ENCODE data around the gene MFAP2. TPM values are rescaled to one million over a fixed set of nuclear protein-coding genes. Genes with fewer than 3 reads are reported as not detected.
"Not testable (repeated sequence)": the region's sequence is repeated elsewhere in the genome, so short reads cannot be mapped to it uniquely, and the experiment has no call there.

The MFAP2 gene
- total and polyA plus RNA-seq, 7 donors: 3.6 to 26.6 (median 9.9) TPM; not detected in 1

- H3K36me3 ChIP-seq: peaks cover 0 to 58% (median 18%) of the 10 kb centered on the region in 4 donors
- H3K4me1 ChIP-seq; H3K4me3 ChIP-seq; H3K9me3 ChIP-seq; intact Hi-C loops (cut with DNase I); H3K27ac ChIP-seq; DNase-seq; H3K27me3 ChIP-seq: not testable (repeated sequence)
- 89 to 91% methylated on average over 18 of the region's 18 CpGs for WGBS, 2 donors
Observed at GRCh38 chr1:16931206-16931934, 49.0 kb downstream of the MFAP2 start.

- 85 to 87% methylated on average over 24 of the region's 24 CpGs for WGBS, 2 donors
- H3K27me3 ChIP-seq; intact Hi-C loops (cut with DNase I); DNase-seq; H3K9me3 ChIP-seq; H3K27ac ChIP-seq; H3K4me1 ChIP-seq; H3K4me3 ChIP-seq: not testable (repeated sequence)
- H3K36me3 ChIP-seq: peaks cover 0 to 44% (median 13%) of the 10 kb centered on the region in 4 donors
Observed at GRCh38 chr1:16929146-16930041, 51.0 kb downstream of the MFAP2 start.

GRCh38 chr1:16927711-16928485 lies 52.5 kb downstream of the MFAP2 start:
- Histone ChIP-seq H3K9me3 (no peaks in the 10 kb centered on the region), H3K36me3 (peaks cover 0 to 30% (median 9%) of the 10 kb centered on the region in 4 donors), H3K27ac (no peak overlapping the region), H3K4me3 (no peak overlapping the region), H3K27me3 (peaks cover 0 to 4% (median 0%) of the 10 kb centered on the region in 3 donors), H3K4me1 (no peaks in the 10 kb centered on the region)
- 83 to 86% methylated on average over 13 of the region's 13 CpGs for WGBS, 2 donors
- intact Hi-C loops (cut with DNase I): no loop called here
- TF ChIP-seq POLR2AphosphoS5 (IDR thresholded peaks at IDR 0.05) (no peak), CTCF (IDR thresholded peaks at IDR 0.05) (no peak), POLR2A (IDR thresholded peaks at IDR 0.05) (no peak), EP300 (IDR thresholded peaks at IDR 0.05) (no peak)
- DNase-seq: peak; percentile 62

GRCh38 chr1:16927256-16927655 lies 53.2 kb downstream of the MFAP2 start:
- intact Hi-C loops (cut with DNase I): no loop called here
- H3K9me3 ChIP-seq: no peaks in the 10 kb centered on the region
- H3K27ac ChIP-seq: no peak overlapping the region
- no peak for TF ChIP-seq POLR2AphosphoS5 (IDR thresholded peaks at IDR 0.05)
- TF ChIP-seq POLR2A (IDR thresholded peaks at IDR 0.05): no peak
- TF ChIP-seq EP300 (IDR thresholded peaks at IDR 0.05): no peak
- TF ChIP-seq CTCF (IDR thresholded peaks at IDR 0.05): no peak
- peaks cover 0 to 9% (median 0%) of the 10 kb centered on the region in 3 donors for H3K27me3 ChIP-seq
- WGBS, 2 donors: 90 to 93% methylated on average over 14 of the region's 14 CpGs
- DNase-seq: no peak
- no peak overlapping the region for H3K4me3 ChIP-seq
- H3K4me1 ChIP-seq: peaks cover 0 to under 1% (median 0%) of the 10 kb centered on the region in 4 donors
- H3K36me3 ChIP-seq: peaks cover 0 to 25% (median 9%) of the 10 kb centered on the region in 4 donors

GRCh38 chr1:16926491-16927073 lies 53.8 kb downstream of the MFAP2 start:
- H3K4me3 ChIP-seq: no peak overlapping the region
- intact Hi-C loops (cut with DNase I): no loop called here

More at GRCh38 chr1:16926491-16927073, 53.8 kb downstream of the MFAP2 start:
- TF ChIP-seq EP300 (IDR thresholded peaks at IDR 0.05): no peak
- no peak for TF ChIP-seq POLR2A (IDR thresholded peaks at IDR 0.05)
- no peak for TF ChIP-seq POLR2AphosphoS5 (IDR thresholded peaks at IDR 0.05)
- no peak for TF ChIP-seq CTCF (IDR thresholded peaks at IDR 0.05)
- Histone ChIP-seq H3K4me1 (peaks cover 0 to 8% (median 3%) of the 10 kb centered on the region in 4 donors), H3K27me3 (peaks cover 0 to 9% (median 0%) of the 10 kb centered on the region in 3 donors), H3K9me3 (no peaks in the 10 kb centered on the region), H3K36me3 (peaks cover 0 to 18% (median 9%) of the 10 kb centered on the region in 4 donors), H3K27ac (no peak overlapping the region)
- no peak for DNase-seq
- 70 to 77% methylated on average over 10 of the region's 10 CpGs for WGBS, 2 donors
